Measurements from ENCODE around the gene MAZ. TPM values are rescaled to one million over a fixed set of nuclear protein-coding genes. Genes with fewer than 3 reads are reported as not detected.
"Not testable (repeated sequence)": the region's sequence is repeated elsewhere in the genome, so short reads cannot be mapped to it uniquely, and the experiment has no call there.

MAZ gene
- total RNA-seq, 6 experiments from 2014 or later: 42.9 to 106 (median 60.7) TPM

DNA sequence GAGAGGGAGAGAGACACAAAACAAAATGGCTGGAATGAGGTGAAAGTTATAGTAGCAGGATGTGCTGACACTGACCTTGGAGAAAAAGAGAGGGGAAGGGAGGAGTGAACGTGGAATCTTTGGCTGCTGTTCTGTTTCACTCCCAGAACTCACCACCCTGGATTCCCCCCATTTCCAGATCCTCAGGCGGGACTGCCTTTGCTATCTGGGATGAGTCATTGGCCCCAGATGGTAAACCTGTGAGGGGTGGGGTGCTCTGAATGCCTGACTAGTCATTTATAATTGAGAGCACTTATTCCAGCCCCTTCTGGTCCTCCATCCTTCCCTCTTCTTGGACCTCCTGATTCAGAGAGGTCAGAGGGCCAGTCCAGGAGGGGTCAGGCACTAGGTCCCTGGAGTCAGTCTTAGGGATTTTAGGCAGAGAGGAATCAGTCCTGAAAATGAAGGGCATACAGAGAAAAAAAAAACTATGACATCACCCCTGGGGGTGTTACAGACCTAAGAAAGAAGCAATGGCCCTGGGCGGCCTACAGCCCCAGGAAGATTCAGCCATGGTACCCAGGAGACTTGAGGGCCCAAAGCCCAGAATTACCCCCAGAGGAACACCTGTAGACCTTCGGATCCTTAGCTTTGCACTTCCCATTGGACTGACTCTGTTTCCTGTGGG, 30.5 kb upstream of the MAZ start:
- no peaks in the 10 kb centered on the region for H3K9me3 ChIP-seq
- no peak overlapping the region for H3K27ac ChIP-seq
- H3K4me3 ChIP-seq: no peak overlapping the region
- H3K36me3 ChIP-seq: no peaks in the 10 kb centered on the region
- WGBS (ENCODE audit: insufficient coverage, low coverage, low lambda C conversion rate, missing lambda C conversion rate): 71% methylated on average over 1 of the region's 4 CpGs
- H3K27me3 ChIP-seq: no peaks in the 10 kb centered on the region
- no peak for TF ChIP-seq POLR2A (IDR thresholded peaks at IDR 0.05)
- TF ChIP-seq, protein P1, sequence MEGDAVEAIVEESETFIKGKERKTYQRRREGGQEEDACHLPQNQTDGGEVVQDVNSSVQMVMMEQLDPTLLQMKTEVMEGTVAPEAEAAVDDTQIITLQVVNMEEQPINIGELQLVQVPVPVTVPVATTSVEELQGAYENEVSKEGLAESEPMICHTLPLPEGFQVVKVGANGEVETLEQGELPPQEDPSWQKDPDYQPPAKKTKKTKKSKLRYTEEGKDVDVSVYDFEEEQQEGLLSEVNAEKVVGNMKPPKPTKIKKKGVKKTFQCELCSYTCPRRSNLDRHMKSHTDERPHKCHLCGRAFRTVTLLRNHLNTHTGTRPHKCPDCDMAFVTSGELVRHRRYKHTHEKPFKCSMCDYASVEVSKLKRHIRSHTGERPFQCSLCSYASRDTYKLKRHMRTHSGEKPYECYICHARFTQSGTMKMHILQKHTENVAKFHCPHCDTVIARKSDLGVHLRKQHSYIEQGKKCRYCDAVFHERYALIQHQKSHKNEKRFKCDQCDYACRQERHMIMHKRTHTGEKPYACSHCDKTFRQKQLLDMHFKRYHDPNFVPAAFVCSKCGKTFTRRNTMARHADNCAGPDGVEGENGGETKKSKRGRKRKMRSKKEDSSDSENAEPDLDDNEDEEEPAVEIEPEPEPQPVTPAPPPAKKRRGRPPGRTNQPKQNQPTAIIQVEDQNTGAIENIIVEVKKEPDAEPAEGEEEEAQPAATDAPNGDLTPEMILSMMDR (IDR thresholded peaks at IDR 0.05): no peak
- DNase-seq (no peak), ATAC-seq (no peak)
- H3K4me1 ChIP-seq: peaks cover 0 to 10% (median 0%) of the 10 kb centered on the region in 4 donors
- intact Hi-C loops (cut with DNase I): no loop called here

DNA sequence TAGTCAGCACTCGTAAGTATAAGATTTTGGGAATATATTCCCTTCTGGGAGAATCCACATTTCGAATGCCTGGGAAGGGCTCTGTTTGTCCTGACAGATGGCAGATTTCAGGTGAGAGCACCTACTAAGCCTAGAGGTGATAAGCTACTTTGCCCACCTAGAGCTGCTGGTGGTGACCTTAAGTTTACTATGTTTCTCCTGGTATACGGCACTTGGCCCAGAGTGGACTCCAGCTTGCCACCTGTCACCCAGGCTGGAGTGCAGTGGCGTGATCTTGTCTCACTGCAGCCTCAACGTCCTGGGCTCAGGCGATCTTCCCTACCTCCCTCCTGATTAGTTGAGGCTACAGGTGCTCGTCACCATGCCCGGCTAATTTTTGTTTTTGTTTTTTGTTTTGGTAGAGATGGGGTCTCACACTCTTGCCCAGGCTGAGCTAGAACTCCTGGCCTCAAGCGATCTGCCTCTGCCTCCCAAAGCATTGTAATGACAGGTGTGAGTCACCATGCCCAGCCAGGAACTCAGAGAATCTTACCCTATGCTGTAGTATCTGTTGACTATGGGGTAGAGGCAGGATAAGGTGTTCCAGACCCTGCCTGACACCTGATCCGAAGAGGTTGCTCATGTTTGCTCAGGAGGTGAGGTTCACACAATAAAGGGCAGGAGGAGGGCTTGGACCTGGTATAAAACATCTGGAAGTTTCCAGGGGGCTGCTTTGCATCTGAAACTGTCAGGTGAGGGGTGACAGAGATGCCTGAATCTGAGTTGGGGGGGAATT, 28.6 kb upstream of the MAZ start, which contains the start of gene ZG16:
ZG16 (plus strand) TSS at position 681 of the 775 bp plus-strand sequence. CDS start 1,011 bp downstream, outside the sequence.
- ATAC-seq (no peak), DNase-seq (no peak)
- intact Hi-C loops (cut with DNase I): no loop called here
- Histone ChIP-seq H3K36me3 (no peaks in the 10 kb centered on the region), H3K9me3 (no peaks in the 10 kb centered on the region), H3K27ac (no peak within 1 kb of the TSS), H3K27me3 (no peaks in the 10 kb centered on the region), H3K4me3 (no peak within 1 kb of the TSS), H3K4me1 (peaks cover 0 to 5% (median 0%) of the 10 kb centered on the region in 4 donors)
- TF ChIP-seq POLR2A (IDR thresholded peaks at IDR 0.05): no peak
- TF ChIP-seq, protein P1 (IDR thresholded peaks at IDR 0.05): no peak
- 73% methylated on average over 9 of the region's 10 CpGs for WGBS (ENCODE audit: insufficient coverage, low coverage, low lambda C conversion rate, missing lambda C conversion rate)

GRCh38 chr16:29779474-29779873, 26.9 kb upstream of the MAZ start:
- Histone ChIP-seq H3K9me3 (no peaks in the 10 kb centered on the region), H3K4me1 (no peaks in the 10 kb centered on the region), H3K4me3 (no peak overlapping the region), H3K36me3 (no peaks in the 10 kb centered on the region), H3K27me3 (no peaks in the 10 kb centered on the region), H3K27ac (no peak overlapping the region)
- no peak for DNase-seq
- 89% methylated on average over 7 of the region's 10 CpGs for WGBS (ENCODE audit: insufficient coverage, low coverage, low lambda C conversion rate, missing lambda C conversion rate)
- ATAC-seq: no peak
- no peak for TF ChIP-seq POLR2A (IDR thresholded peaks at IDR 0.05)
- TF ChIP-seq, protein P1 (IDR thresholded peaks at IDR 0.05): no peak
- intact Hi-C loops (cut with DNase I): no loop called here

DNA sequence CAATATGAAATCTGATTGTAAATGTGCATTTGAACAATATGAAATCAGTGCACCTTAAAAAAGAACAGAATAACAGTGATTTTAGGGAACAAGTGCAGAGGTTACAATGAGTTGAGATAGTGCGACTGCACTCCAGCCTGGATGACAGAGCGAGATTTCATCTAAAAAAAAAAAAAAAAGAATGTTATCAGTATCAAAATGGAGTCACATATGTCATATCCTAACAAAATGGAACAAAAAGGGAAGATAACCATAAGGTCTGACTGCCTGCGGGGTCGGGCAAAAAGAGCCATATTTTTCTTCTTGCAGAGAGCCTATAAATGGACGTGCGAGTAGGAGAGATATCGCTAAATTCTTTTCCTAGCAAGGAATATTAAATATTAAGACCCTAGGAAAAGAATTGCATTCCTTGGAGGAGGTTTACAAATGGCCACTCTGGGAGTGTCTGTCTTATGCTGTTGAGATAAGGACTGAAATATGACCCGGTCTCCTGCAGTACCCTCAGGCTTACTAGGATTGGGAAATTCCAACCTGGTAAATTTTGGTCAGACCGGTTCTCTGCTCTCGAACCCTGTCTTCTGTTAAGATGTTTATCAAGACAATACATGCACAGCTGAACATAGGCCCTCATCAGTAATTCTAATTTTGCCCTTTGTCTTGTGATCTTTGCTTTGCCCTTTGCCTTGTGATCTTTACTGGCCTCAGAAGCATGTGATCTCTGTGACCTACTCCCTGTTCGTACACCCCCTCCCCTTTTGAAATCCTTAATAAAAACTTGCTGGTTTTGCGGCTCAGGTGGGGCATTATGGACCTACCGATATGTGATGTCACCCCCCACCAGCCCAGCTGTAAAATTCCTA, 23.0 kb upstream of the MAZ start:
- not testable (repeated sequence) for ATAC-seq
- 76% methylated on average over 13 of the region's 13 CpGs for WGBS (ENCODE audit: insufficient coverage, low coverage, low lambda C conversion rate, missing lambda C conversion rate)

More for the DNA sequence above, 23.0 kb upstream of the MAZ start:
- H3K9me3 ChIP-seq; H3K27me3 ChIP-seq; intact Hi-C loops (cut with DNase I); H3K36me3 ChIP-seq; H3K4me3 ChIP-seq; H3K27ac ChIP-seq; H3K4me1 ChIP-seq; DNase-seq: not testable (repeated sequence)

Data from right lobe of liver (tissue), 6 donors.